ENCODE measurements around the gene PLEKHG3.

PLEKHG3 gene

GRCh38 chr14:64706119-64706592, 1.9 kb downstream of the PLEKHG3 start:
- DNase-seq (ENCODE audit: extremely low read depth in 1 of 2, low read depth in 1 of 2): no peak

DNA sequence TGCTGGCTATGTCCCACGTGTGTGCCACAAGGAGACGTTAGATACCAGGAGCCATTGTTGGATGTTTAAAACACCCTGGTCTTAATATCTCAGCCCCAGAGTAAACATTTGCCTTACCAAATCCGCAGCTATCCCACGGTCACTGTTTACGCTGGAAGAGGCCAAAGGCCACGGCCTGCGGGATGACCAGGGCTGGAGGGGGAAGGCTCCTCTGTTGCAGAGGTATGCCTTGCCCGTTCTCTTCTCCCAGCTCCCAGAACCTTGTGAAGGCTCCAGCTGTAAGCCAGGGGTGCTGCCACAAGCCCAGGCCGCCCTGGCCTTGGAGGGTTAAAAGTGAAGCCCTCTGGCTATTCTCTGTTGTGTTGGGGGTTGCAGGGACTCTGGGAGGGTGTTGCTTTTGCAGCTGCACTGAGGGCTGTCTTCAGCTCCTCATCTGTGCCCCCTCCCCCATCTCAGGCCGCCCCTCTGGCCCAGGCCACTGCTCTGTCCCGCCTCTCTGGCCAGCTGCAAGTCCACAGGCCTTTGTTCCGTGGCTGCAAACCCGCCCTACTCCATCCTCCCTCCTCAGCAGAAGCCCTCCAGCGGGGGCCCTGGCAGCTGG, 2.5 kb downstream of the PLEKHG3 start:
- no peak for DNase-seq (ENCODE audit: extremely low read depth in 1 of 2, low read depth in 1 of 2)

GRCh38 chr14:64707661-64708060, 3.4 kb downstream of the PLEKHG3 start:
- DNase-seq (ENCODE audit: extremely low read depth in 1 of 2, low read depth in 1 of 2): no peak

DNA sequence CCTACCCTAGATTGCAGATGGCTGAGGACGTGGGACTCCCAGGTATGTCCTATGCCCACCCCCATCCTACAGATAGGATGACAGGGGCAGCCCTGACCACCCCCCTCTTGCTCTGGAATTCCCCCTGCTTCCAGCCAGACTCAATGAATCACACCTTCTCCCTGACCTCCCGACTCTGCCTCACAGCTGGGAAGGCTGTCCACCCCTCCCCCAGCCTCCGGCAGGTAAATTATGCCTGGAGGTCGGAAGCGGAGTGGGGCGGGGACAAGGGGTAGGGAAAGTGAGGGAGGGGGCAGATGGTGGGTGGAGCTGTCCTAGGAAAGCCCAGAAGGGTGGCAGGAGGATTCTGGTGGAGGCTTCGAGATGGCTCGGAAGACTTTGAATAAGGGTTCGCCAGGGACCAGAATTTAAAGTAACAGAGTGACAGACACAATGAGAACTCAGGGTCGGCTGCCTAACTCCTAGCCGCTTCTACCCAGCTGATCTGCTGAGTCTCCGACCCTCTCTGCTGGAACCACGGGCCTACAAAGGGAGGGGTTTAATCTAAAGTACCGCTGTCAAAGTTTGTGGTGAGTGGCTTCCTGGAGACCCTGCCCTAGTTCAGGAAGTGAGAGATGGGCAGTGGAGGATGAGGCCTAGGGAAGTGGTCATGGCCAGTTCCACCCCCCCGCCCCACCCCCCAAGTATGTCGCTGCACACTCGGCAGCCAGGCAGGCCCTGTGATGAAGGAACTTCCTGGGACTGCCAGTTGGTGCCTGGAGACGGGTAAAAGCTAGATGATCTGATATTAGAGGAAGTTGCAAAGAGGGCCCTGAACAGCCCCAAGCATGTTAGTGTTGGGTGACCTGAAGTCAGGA, 4.2 kb downstream of the PLEKHG3 start:
- no peak for DNase-seq (ENCODE audit: extremely low read depth in 1 of 2, low read depth in 1 of 2)

DNA sequence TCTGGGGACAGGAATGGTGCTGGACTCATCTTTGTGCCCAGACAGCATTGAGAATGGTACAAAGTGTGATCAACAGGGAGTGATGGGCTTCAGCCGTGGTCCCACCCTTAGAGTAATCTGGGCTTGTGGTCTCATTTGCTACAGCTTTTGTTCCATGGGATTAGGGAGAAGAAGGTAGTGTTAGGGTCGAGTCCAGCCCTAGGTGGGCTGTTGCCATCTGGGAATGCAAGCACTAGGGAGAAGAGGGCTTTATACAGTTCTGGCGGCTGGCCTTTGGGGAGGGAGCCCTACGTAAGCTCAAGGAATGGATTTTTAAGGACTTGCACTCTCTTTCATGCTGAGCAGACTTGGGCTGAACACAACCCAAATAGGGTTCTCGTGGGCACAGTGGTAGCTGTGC, 4.9 kb downstream of the PLEKHG3 start:
- DNase-seq (ENCODE audit: extremely low read depth in 1 of 2, low read depth in 1 of 2): no peak

- DNase-seq (ENCODE audit: extremely low read depth in 1 of 2, low read depth in 1 of 2): no peak
Measured at GRCh38 chr14:64711039-64711438, 6.8 kb downstream of the PLEKHG3 start.

DNA sequence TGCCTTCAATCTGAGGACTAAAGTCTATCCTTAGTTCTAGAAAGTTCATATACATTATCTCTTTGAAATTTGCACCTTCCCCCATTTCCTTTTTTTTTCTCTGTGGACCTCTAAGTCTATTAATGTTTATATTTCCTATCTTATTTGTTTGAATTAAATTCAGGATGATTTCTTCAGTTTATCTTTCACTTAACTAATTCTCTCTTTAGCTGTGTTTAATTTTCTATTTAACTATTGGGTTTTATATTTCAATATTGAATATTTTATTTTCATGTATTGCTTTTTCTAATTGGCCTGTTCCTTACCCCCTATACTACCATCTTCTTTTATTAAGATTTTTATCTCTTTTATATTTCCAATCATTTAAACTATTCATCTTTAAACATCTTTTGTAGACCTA, 9.5 kb downstream of the PLEKHG3 start:
- no peak for DNase-seq (ENCODE audit: extremely low read depth in 1 of 2, low read depth in 1 of 2)

GRCh38 chr14:64714432-64715025, 10.3 kb downstream of the PLEKHG3 start:
- no peak for DNase-seq (ENCODE audit: extremely low read depth in 1 of 2, low read depth in 1 of 2)

GRCh38 chr14:64715146-64715627, 11.0 kb downstream of the PLEKHG3 start:
- no peak for DNase-seq (ENCODE audit: extremely low read depth in 1 of 2, low read depth in 1 of 2)

GRCh38 chr14:64715628-64716412, 11.6 kb downstream of the PLEKHG3 start:
- no peak for DNase-seq (ENCODE audit: extremely low read depth in 1 of 2, low read depth in 1 of 2)

- no peak for DNase-seq (ENCODE audit: extremely low read depth in 1 of 2, low read depth in 1 of 2)
Measured at GRCh38 chr14:64717870-64718269, 13.6 kb downstream of the PLEKHG3 start.

DNA sequence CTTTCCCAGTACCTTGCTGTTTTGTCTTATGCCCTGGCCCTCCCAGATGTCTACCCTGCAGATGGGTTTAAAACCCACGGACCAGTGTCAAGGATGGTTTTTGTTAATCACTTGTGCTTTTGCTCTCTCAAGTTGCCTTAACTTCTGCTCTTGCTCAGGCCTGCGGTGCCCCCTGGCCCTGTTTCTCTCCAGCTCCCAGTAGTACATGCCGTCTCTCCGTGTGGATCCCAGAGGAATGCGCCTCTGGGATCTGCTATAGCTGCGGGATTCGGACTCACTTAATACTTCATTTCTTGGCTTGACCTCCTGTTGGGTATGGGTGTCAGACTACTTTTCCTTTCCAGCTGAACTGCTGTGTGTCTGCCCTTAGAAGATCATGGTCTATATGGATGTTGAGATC, 14.5 kb downstream of the PLEKHG3 start:
- DNase-seq (ENCODE audit: extremely low read depth in 1 of 2, low read depth in 1 of 2): no peak

- DNase-seq (ENCODE audit: extremely low read depth in 1 of 2, low read depth in 1 of 2): no peak
Measured at GRCh38 chr14:64719601-64720000, 15.4 kb downstream of the PLEKHG3 start.

DNA sequence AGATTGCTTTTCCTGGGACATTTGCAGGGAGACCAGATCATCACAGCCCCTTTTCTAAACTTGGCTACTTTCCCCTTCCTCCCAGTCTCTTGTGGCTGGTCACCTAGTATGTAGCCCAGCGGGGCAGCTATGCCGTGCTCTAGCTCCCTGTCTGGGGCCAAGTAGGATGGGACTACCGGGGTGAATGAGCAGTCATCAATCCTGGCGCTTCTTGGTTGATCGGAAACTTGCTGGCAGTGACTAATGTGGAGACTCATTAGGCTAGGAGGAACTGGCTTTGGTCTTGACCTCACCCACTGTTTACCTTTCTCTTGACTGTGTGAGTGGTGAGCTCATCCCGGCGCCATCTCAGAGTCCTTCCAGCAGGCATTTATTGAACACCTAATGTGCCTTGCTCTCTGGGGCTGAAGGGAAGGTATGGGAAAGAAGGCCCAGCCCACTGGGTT, 15.9 kb downstream of the PLEKHG3 start:
- DNase-seq (ENCODE audit: extremely low read depth in 1 of 2, low read depth in 1 of 2): no peak

DNA sequence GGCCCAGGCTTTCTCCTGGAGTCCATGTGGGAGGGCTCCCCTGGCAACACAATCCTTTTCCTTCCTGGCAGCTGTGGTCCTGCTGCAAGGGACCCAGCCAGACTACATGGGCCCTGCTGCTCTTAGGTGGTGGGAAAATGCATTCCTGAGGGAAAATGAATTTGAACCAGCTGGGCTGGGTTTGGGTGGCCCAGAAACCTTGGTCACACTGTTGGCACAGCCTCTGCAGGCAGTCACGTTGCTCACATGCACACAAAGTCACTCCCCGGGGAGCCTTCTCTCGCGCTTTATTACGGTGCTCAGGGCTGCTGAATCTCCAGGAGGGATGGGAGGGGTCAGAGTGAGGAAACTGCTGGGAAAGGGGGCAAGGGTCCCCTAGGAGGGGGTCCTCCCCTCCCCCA, 17.2 kb downstream of the PLEKHG3 start:
- DNase-seq (ENCODE audit: extremely low read depth in 1 of 2, low read depth in 1 of 2): no peak

GRCh38 chr14:64721899-64722298, 17.7 kb downstream of the PLEKHG3 start:
- no peak for DNase-seq (ENCODE audit: extremely low read depth in 1 of 2, low read depth in 1 of 2)

DNA sequence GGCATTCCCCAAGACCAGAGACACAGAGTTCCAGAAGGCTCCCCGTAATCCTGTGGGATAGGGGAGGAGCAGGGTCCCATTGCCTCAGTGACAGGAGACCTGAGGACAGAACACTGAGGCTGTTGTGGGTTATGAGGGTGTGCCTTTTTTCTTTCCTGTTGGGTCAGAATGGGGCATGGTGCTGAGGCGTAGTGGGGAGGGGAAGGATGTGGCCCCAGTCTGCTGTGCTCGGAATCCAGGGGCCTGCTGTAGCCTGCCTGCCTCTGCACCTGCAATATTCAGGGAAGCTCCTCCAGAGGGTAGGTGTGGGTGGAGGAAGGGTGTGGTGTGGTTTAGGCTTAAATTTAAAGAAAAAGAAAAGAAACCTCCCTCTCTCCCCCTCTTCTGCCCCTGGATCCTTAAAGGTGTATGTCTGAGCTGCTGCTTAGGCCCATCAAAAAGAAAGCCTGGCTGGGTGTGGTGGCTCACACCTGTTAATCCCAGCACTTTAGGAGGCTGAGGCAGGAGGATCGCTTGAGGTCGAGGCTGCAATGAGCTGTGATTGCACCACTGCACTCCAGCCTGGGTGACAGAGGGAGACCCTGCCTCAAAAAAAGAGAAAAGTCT, 18.7 kb downstream of the PLEKHG3 start:
- DNase-seq (ENCODE audit: extremely low read depth in 1 of 2, low read depth in 1 of 2): no peak

GRCh38 chr14:64723691-64724577, 19.7 kb downstream of the PLEKHG3 start:
- DNase-seq (ENCODE audit: extremely low read depth in 1 of 2, low read depth in 1 of 2): no peak

- no peak for DNase-seq (ENCODE audit: extremely low read depth in 1 of 2, low read depth in 1 of 2)
Measured at GRCh38 chr14:64724578-64724930, 20.3 kb downstream of the PLEKHG3 start.
